Liver (tissue), 3 donors: ENCODE results near the gene KSR2.

Source experiments
- TAF1 ChIP-seq: conservative IDR thresholded peaks from 2 replicates; pipeline ENCODE4 v1.6.1; 2016; ENCODE audit warnings: antibody characterized with exemption, mild to moderate bottlenecking
- TF ChIP-seq, protein P1 (sequence below): fragments of 150-350 bp; IDR thresholded peaks from 2 replicates; pipeline ENCODE4 v1.5.1; 2017; ENCODE audit warnings: improper control_type of control experiment, low read depth, low read length; ENCODE audit not compliant: missing input control
- donor health status: healthy.
- donor health status: healthy.

- TF ChIP-seq TAF1, result no peak
- TF ChIP-seq, protein P1, sequence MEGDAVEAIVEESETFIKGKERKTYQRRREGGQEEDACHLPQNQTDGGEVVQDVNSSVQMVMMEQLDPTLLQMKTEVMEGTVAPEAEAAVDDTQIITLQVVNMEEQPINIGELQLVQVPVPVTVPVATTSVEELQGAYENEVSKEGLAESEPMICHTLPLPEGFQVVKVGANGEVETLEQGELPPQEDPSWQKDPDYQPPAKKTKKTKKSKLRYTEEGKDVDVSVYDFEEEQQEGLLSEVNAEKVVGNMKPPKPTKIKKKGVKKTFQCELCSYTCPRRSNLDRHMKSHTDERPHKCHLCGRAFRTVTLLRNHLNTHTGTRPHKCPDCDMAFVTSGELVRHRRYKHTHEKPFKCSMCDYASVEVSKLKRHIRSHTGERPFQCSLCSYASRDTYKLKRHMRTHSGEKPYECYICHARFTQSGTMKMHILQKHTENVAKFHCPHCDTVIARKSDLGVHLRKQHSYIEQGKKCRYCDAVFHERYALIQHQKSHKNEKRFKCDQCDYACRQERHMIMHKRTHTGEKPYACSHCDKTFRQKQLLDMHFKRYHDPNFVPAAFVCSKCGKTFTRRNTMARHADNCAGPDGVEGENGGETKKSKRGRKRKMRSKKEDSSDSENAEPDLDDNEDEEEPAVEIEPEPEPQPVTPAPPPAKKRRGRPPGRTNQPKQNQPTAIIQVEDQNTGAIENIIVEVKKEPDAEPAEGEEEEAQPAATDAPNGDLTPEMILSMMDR, result no peak
Measured at GRCh38 chr12:117640511-117640910, 328.3 kb downstream of the KSR2 start.
